ENCODE data around the gene TRPM3.

DNA sequence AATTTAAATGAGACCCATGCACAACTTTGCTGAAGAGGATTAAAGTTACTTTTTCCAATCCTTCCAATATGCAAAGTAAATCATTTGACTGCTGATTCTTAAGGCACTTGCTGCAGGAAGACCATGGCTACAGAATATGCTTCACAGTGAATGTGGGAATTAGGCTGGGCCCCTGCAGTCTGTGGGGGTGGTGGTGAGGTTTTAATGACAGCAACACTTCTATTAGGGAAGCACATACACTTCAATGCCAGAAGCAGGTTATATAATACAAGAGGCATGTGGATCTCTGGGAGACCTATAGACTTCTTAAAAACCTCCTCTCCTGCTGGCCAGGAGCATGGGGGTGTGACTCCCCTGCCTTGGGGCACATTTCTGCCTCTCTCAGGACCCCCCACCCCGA lies 582.4 kb downstream of the TRPM3 start:
- TF ChIP-seq EZH2 (IDR thresholded peaks at IDR 0.05) (no peak), POLR2AphosphoS5 (IDR thresholded peaks at IDR 0.05; ENCODE audit: borderline replicate concordance, low read depth, low read length) (no peak), FOXP2 (optimal IDR thresholded peaks at IDR 0.05; ENCODE audit: control extremely low read depth, extremely low read length, insufficient read depth) (no peak)
